H9 (cell line): ENCODE measurements around the gene REV1. TPM values are rescaled to one million over a fixed set of nuclear protein-coding genes. Genes with fewer than 3 reads are reported as not detected.

ENCODE experiments used
- DNase-seq: peaks from one replicate; pipeline ENCODE4 v3.0.0-alpha.2; 2017
- H2AFZ ChIP-seq: one replicate; pipeline ENCODE4 v1.6.1; 2013; ENCODE audit warnings: mild to moderate bottlenecking, low read length, control low read depth, moderate library complexity
- H2AK5ac ChIP-seq: 2 replicates; pipeline ENCODE4 v1.6.1; 2013; ENCODE audit warnings: low read length, control low read depth, mixed read lengths; ENCODE audit not compliant: insufficient read length
- H2BK120ac ChIP-seq: one replicate; pipeline ENCODE4 v1.6.1; 2013; ENCODE audit warnings: low read depth, mild to moderate bottlenecking, low read length, control low read depth, inconsistent platforms; ENCODE audit not compliant: poor library complexity, severe bottlenecking
- H2BK12ac ChIP-seq: 2 replicates; pipeline ENCODE4 v1.6.1; 2013; ENCODE audit warnings: low read length, control low read depth, mixed read lengths, low read depth; ENCODE audit not compliant: insufficient read length
- H2BK15ac ChIP-seq: 2 replicates; pipeline ENCODE4 v1.6.1; 2013; ENCODE audit warnings: low read depth, low read length, control low read depth
- H2BK20ac ChIP-seq: one replicate; pipeline ENCODE4 v1.6.1; 2013; ENCODE audit warnings: low read depth, mild to moderate bottlenecking, low read length, control low read depth, inconsistent platforms; ENCODE audit not compliant: poor library complexity, severe bottlenecking
- H2BK5ac ChIP-seq: 2 replicates; pipeline ENCODE4 v1.6.1; 2013; ENCODE audit warnings: low read length, control low read depth, mixed read lengths; ENCODE audit not compliant: insufficient read length
- H3K14ac ChIP-seq: 2 replicates; pipeline ENCODE4 v1.6.1; 2013; ENCODE audit warnings: low read length, control low read depth; ENCODE audit not compliant: insufficient read depth
- H3K18ac ChIP-seq: 2 replicates; pipeline ENCODE4 v1.6.1; 2013; ENCODE audit warnings: low read depth, mild to moderate bottlenecking, mixed read lengths, low read length, control low read depth; ENCODE audit not compliant: insufficient read length
- H3K23ac ChIP-seq: 2 replicates; pipeline ENCODE4 v1.6.1; 2013; ENCODE audit warnings: low read length, control low read depth, mixed read lengths, low read depth; ENCODE audit not compliant: insufficient read length
- H3K23me2 ChIP-seq: 2 replicates; pipeline ENCODE4 v1.6.1; 2013; ENCODE audit warnings: low read depth, mild to moderate bottlenecking, mixed read lengths, low read length, control low read depth; ENCODE audit not compliant: insufficient read length, poor library complexity, severe bottlenecking
- H3K27ac ChIP-seq: 2 replicates; pipeline ENCODE4 v1.5.1; 2013; ENCODE audit warnings: low read length, control low read depth, mixed read lengths, low read depth; ENCODE audit not compliant: insufficient read length
- H3K27me3 ChIP-seq: 2 replicates; pipeline ENCODE4 v1.6.1; 2013; ENCODE audit warnings: low read length, control low read depth, inconsistent platforms; ENCODE audit not compliant: insufficient read depth
- H3K4ac ChIP-seq: 2 replicates; pipeline ENCODE4 v1.6.1; 2013; ENCODE audit warnings: low read depth, mild to moderate bottlenecking, control low read depth, inconsistent platforms, low read length, moderate library complexity
- H3K4me1 ChIP-seq: 2 replicates; pipeline ENCODE4 v1.6.1; 2013; ENCODE audit warnings: low read length, control low read depth, inconsistent platforms; ENCODE audit not compliant: insufficient read depth
- H3K4me2 ChIP-seq: 2 replicates; pipeline ENCODE4 v1.6.1; 2013; ENCODE audit warnings: low read length, control low read depth, mixed read lengths; ENCODE audit not compliant: insufficient read length, insufficient read depth
- H3K56ac ChIP-seq: 2 replicates; pipeline ENCODE4 v1.6.1; 2013; ENCODE audit warnings: low read depth, mild to moderate bottlenecking, mixed read lengths, low read length, control low read depth; ENCODE audit not compliant: insufficient read length
- H3K79me1 ChIP-seq: 2 replicates; pipeline ENCODE4 v1.6.1; 2013; ENCODE audit warnings: low read depth, mild to moderate bottlenecking, moderate library complexity, low read length, control low read depth, inconsistent platforms; ENCODE audit not compliant: insufficient read depth, poor library complexity, severe bottlenecking
- H3K79me2 ChIP-seq: 2 replicates; pipeline ENCODE4 v1.6.1; 2013; ENCODE audit warnings: low read length, control low read depth, inconsistent platforms; ENCODE audit not compliant: insufficient read depth
- H3K9ac ChIP-seq: 2 replicates; pipeline ENCODE4 v1.6.1; 2013; ENCODE audit warnings: low read length, control low read depth, mixed read lengths; ENCODE audit not compliant: insufficient read length; ENCODE audit errors: extremely low read depth
- H3K9me3 ChIP-seq: one replicate; pipeline ENCODE4 v1.6.1; 2013; ENCODE audit warnings: low read depth, low read length, inconsistent platforms; ENCODE audit not compliant: control insufficient read depth
- H3T11ph ChIP-seq: one replicate; pipeline ENCODE4 v1.6.1; 2013; ENCODE audit warnings: mild to moderate bottlenecking, low read length, control low read depth, inconsistent platforms
- H4K20me1 ChIP-seq: one replicate; pipeline ENCODE4 v1.6.1; 2013; ENCODE audit not compliant: control insufficient read depth, insufficient read length, insufficient read depth
- H4K5ac ChIP-seq: 2 replicates; pipeline ENCODE4 v1.6.1; 2013; ENCODE audit warnings: low read depth, mild to moderate bottlenecking, mixed read lengths, low read length, control low read depth; ENCODE audit not compliant: insufficient read length
- H4K8ac ChIP-seq: replicated peaks from 2 replicates; pipeline ENCODE4 v1.6.1; 2013; ENCODE audit warnings: low read length, control low read depth, mixed read lengths, low read depth; ENCODE audit not compliant: insufficient read length
- H4K91ac ChIP-seq: 2 replicates; pipeline ENCODE4 v1.6.1; 2013; ENCODE audit warnings: low read depth, mild to moderate bottlenecking, moderate library complexity, mixed read lengths, low read length, control low read depth; ENCODE audit not compliant: insufficient read length
- H3K27ac Mint-ChIP-seq, 3 experiments: 2 replicates in 2 of 3; 3 replicates in 1 of 3; pipeline ENCODE4 v1.8.0; 2020 to 2021; ENCODE audit warnings: mixed read lengths in 3 of 3, mild to moderate bottlenecking in 1 of 3, moderate library complexity in 1 of 3
- H3K27me3 Mint-ChIP-seq: 2 replicates; pipeline ENCODE4 v1.8.0; 2021; ENCODE audit warnings: low read depth, mild to moderate bottlenecking, moderate library complexity, mixed read lengths
- H3K36me3 Mint-ChIP-seq, 3 experiments: 2 replicates in 2 of 3; 3 replicates in 1 of 3; pipeline ENCODE4 v1.8.0; 2020 to 2021; ENCODE audit warnings: low read depth in 3 of 3, mixed read lengths in 3 of 3; ENCODE audit not compliant: insufficient read depth in 1 of 3
- H3K4me1 Mint-ChIP-seq, 2 experiments: 2 replicates each; pipeline ENCODE4 v1.8.0; 2020; ENCODE audit warnings: mixed read lengths in 2 of 2
- H3K4me3 Mint-ChIP-seq, 2 experiments: 2 replicates in 1 of 2; 3 replicates in 1 of 2; pipeline ENCODE4 v1.8.0; 2020 to 2021; ENCODE audit warnings: mild to moderate bottlenecking in 2 of 2, mixed read lengths in 2 of 2, moderate library complexity in 1 of 2
- H3K9me3 Mint-ChIP-seq, 2 experiments: 2 replicates in 1 of 2; 3 replicates in 1 of 2; pipeline ENCODE4 v1.8.0; 2020; ENCODE audit warnings: mild to moderate bottlenecking in 2 of 2, mixed read lengths in 2 of 2, moderate library complexity in 1 of 2
- CTCF ChIP-seq: fragments of 200-600 bp; sonication (generic); conservative IDR thresholded peaks from 3 replicates; pipeline ENCODE4 v1.8.0; 2021; ENCODE audit warnings: antibody characterized with exemption, mild to moderate bottlenecking
- WGBS: extraction: QIAGEN DNeasy Blood & Tissue Kit; methylation state at CpG from one replicate; pipeline ENCODE4 v1.1.7; 2013; ENCODE audit warnings: missing lambda C conversion rate, low lambda C conversion rate, mixed read lengths; ENCODE audit not compliant: insufficient read length; ENCODE audit errors: extremely low coverage; 5-methylcytosine and 5-hydroxymethylcytosine counted together
- total RNA-seq: library from RNA; stranded (reverse); gene quantifications from 2 replicates; pipeline ENCODE4 v1.2.1, GENCODE V29; 2021

Gene REV1
- total RNA-seq, 1 experiment from 2014 or later = 41.6 TPM

- no peak for DNase-seq
- Histone ChIP-seq H3K56ac (no peak overlapping the region), H3K14ac (no peak overlapping the region), H3K79me2 (peaks cover 34% of the 10 kb centered on the region; the same call in 1 of the 2 replicates), H3T11ph (no peak overlapping the region), H2BK12ac (no peak overlapping the region), H2BK15ac (no peak overlapping the region), H3K79me1 (peaks cover 3% of the 10 kb centered on the region), H4K20me1 (no peaks in the 10 kb centered on the region), H2AK5ac (no peak overlapping the region), H3K27ac (no peak overlapping the region), H3K4ac (no peak overlapping the region), H2BK120ac (no peak overlapping the region), H4K8ac (no peak overlapping the region), H3K4me2 (no peak overlapping the region), H3K18ac (no peak overlapping the region), H4K5ac (no peak overlapping the region), H2BK5ac (no peak overlapping the region), H4K91ac (no peak overlapping the region), H3K4me1 (peaks cover 3% of the 10 kb centered on the region; the same call in 1 of the 2 replicates), H3K23ac (no peak overlapping the region), H3K23me2 (no peaks in the 10 kb centered on the region), H2BK20ac (no peak overlapping the region), H3K9me3 (no peaks in the 10 kb centered on the region), H2AFZ (no peak overlapping the region), H3K27me3 (no peaks in the 10 kb centered on the region), H3K9ac (no peak overlapping the region)
- Mint-ChIP-seq H3K36me3 (peaks cover 5 to 10% (median 7%) of the 10 kb centered on the region in 3 experiments), H3K9me3 (peaks cover 0 to 4% of the 10 kb centered on the region in 2 experiments; a peak in 3 of 5 replicates), H3K4me3 (no peak overlapping the region), H3K27me3 (no peaks in the 10 kb centered on the region), H3K4me1 (peaks cover 49 to 54% of the 10 kb centered on the region in 2 experiments), H3K27ac (peak overlapping the region in 2 of 3 experiments; percentile 40 to 42; a peak in 3 of 7 replicates)
- no peak for TF ChIP-seq CTCF
- WGBS = no CpG with 5 or more reads among the region's 2 CpGs
Measured at GRCh38 chr2:99473518-99474083, 16.2 kb downstream of the REV1 start.
